Left forelimb (tissue), 1 donor: Measurements from ENCODE around the gene ZG16.
"Not testable (repeated sequence)": the region's sequence is repeated elsewhere in the genome, so short reads cannot be mapped to it uniquely, and the experiment has no call there.

ENCODE experiments used
- DNase-seq: peaks from one replicate; pipeline ENCODE4 v3.0.0-alpha.2; 2018; ENCODE audit warnings: low spot score

The ZG16 gene, protein sequence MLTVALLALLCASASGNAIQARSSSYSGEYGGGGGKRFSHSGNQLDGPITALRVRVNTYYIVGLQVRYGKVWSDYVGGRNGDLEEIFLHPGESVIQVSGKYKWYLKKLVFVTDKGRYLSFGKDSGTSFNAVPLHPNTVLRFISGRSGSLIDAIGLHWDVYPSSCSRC

DNA sequence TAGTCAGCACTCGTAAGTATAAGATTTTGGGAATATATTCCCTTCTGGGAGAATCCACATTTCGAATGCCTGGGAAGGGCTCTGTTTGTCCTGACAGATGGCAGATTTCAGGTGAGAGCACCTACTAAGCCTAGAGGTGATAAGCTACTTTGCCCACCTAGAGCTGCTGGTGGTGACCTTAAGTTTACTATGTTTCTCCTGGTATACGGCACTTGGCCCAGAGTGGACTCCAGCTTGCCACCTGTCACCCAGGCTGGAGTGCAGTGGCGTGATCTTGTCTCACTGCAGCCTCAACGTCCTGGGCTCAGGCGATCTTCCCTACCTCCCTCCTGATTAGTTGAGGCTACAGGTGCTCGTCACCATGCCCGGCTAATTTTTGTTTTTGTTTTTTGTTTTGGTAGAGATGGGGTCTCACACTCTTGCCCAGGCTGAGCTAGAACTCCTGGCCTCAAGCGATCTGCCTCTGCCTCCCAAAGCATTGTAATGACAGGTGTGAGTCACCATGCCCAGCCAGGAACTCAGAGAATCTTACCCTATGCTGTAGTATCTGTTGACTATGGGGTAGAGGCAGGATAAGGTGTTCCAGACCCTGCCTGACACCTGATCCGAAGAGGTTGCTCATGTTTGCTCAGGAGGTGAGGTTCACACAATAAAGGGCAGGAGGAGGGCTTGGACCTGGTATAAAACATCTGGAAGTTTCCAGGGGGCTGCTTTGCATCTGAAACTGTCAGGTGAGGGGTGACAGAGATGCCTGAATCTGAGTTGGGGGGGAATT, at the start of gene ZG16:
TSS of gene ZG16 (plus strand) at position 681 of the 775 bp plus-strand sequence. CDS start 1,011 bp downstream, outside the sequence.
- no peak for DNase-seq

GRCh38 chr16:29729116-29729521, 48.9 kb upstream of the ZG16 start:
- DNase-seq = no peak

- DNase-seq = no peak
These were observed 47.4 kb upstream of the ZG16 start for GRCh38 chr16:29730649-29731048.

GRCh38 chr16:29731768-29732601, 46.1 kb upstream of the ZG16 start:
- DNase-seq = not testable (repeated sequence)

GRCh38 chr16:29734786-29735185, 43.3 kb upstream of the ZG16 start:
- DNase-seq = no peak

- no peak for DNase-seq
These were observed 41.9 kb upstream of the ZG16 start for GRCh38 chr16:29736112-29736511.

GRCh38 chr16:29736764-29737163, 41.3 kb upstream of the ZG16 start:
- no peak for DNase-seq

DNA sequence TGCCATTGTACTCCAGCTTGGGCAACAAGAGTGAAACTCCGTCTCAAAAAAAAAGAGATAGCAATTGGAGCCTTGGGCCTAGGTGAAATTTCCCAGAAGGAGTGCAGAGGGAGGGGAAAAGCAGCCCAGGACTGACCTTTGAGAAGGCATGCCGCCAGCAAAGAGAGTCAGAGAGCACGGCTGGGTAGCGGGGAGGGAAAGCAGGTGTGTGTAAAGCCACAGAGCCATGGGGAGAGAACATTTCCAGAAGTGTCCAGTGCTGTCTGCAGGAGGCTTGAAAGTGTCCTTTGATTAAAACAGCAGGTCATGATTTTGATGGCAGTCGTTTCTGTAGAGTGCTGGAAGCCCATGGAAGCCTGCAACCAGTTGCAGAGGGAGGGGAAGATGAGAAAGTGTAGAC, 40.3 kb upstream of the ZG16 start:
- no peak for DNase-seq

DNA sequence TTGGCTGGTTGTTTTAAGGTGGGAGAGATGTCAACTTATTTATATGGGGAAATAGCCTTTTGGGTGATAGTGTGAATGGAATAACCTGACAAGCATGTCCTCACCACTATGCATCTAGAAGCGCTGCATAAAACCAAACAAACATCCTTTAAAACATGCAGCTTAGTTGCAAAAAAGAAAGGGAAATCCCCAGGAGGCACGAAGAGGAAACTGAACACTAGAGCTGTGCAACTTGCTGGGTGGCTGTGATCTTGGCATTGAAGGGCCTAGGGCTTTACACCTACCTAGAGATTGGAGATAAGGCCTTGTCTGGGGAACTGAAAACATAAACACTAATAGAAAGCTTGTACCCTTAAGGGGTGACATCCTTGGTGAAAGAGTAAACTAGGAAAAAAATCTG, 39.5 kb upstream of the ZG16 start:
- DNase-seq = no peak

DNA sequence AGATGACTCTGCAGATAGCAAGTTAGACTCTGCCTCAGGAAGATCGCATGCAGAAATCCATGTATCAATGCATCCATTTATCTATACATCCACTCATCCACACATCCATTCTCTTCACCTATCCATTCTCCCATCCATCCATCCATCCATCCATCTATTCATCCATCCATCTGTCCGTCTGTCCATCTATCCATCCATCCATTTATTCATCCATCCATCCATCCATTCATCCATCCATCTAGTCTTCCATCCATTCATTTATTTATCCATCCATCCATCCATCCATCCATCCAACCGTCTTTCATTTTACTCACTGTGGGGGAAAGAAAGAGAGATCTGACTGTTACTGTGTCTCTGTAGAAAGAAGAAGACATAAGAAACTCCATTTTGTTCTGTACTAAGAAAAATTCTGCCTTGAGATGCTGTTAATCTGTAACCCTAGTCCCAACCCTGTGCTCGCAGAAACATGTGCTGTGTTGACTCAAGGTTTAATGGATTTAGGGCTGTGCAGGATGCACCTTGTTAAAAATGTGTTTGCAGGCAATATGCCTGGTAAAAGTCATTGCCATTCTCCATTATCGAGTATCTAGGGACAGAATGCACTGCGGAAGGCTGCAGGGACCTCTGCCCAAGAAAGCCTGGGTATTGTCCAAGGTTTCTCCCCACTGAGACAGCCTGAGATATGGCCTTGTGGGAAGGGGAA, 38.0 kb upstream of the ZG16 start:
- DNase-seq = not testable (repeated sequence)

- not testable (repeated sequence) for DNase-seq
These were observed 37.4 kb upstream of the ZG16 start for GRCh38 chr16:29740630-29741015.

- no peak for DNase-seq
These were observed 35.3 kb upstream of the ZG16 start for GRCh38 chr16:29742683-29743275.

- no peak for DNase-seq
These were observed 34.6 kb upstream of the ZG16 start for GRCh38 chr16:29743475-29743826.

DNA sequence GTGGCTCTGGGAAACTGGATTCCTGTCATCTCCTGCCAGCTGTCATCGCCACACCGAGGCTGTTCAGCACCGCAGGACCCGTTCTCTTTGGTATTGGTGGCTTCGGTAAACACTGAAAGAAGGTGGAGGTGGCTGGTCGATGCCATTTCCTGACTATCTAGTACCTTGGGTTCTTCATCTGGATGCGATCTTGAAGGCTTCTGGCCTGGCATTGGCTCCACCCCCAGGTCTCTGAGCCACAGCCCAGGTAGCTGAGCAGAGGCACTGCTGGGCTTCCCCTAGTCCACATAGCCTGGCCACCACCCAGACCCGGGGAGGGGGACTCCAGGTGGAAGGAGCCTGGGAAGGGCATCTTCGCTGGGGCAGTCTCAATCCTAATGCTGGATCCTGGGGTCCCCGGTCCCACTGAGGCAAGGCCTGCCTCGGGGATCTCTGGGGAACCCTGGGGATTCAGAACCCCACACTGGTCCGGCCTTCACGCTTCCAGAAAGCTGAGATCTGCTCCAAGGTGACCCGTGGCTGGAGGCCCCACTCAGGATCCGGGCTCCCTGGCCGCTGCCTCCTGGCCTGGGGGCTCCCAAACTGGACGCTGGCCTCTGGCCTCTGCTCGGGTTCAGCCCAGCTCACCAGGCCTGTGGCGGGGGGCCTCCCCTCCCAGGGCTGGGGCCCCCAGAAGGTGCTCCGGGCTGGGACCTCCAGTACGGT, 34.1 kb upstream of the ZG16 start:
- no peak for DNase-seq

DNA sequence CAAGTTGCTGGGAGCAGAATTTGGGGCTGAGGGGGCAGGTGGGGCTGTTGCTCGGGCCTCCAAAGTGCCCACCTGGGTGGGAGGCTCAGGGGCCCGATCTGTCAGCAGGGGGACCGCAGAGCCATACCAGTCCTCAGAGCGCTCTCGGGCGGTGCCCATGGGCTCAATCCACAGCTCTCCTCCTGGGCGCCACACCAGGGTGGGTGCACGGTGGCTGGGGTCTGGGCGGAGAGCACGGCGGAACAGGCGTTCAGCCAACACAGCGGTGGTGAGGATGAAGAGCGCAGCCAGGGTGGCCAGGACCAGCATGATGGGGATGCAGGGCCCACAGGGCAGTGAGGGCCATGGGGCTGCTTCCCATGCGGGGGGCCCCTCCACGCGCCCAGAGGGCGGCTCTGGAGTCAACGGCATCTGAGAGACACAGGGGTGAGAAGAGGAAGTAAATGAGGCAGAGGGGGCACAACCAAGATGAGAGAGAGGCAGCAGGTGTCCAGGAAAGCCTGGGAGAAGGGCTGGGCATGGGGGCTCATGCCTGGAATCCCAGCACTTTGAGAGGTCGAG, 33.4 kb upstream of the ZG16 start:
- no peak for DNase-seq

- DNase-seq = no peak
These were observed 32.8 kb upstream of the ZG16 start for GRCh38 chr16:29745121-29745852.

DNA sequence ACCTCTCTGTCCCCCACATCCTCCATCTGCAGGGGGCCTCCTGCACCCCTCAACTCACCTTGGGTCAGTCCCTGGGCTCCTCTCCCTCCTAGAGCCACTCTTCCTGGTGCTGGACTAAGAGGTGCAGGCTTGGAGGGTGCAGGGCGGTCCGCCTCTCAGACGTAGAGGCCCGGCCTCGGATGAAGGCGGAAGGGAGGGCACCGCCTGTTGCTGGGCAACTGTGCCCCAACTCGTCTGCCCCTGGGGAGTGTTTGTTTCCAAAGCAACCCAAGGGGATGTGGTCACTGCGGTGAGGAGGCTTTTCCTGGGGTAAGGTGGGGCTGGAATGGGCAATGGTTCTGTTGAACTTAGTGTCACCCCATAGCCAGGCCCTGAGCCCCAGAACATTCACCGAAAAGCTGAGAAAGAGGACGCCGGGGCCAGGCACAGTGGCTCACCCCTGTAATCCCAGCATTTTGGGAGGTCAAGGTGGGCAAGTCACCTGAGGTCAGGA, 32.2 kb upstream of the ZG16 start, which contains the start of gene C16orf54:
TSS of gene C16orf54 (minus strand) at position 138 of the 493 bp plus-strand sequence. CDS start 1,039 bp downstream, outside the sequence.
- no peak for DNase-seq

DNA sequence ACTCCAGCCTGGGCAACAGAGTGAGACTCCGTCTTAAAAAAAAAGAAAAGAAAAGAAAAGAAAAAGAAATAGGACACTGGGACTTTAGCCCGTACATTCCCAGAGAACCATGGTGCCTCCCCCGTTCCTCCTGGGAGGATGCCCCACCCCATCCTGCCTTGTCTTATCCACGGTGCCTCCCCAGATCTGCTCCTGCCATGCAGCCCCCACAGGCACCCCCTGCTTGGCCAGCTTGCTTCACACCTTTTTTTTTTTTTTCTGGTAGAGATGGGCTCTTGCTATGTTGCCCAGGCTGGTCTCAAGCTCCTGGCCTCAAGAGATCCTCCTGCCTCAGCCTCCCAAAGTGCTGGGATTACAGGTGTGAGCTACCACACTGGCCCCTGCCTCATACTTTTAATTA, 31.5 kb upstream of the ZG16 start:
- not testable (repeated sequence) for DNase-seq

DNA sequence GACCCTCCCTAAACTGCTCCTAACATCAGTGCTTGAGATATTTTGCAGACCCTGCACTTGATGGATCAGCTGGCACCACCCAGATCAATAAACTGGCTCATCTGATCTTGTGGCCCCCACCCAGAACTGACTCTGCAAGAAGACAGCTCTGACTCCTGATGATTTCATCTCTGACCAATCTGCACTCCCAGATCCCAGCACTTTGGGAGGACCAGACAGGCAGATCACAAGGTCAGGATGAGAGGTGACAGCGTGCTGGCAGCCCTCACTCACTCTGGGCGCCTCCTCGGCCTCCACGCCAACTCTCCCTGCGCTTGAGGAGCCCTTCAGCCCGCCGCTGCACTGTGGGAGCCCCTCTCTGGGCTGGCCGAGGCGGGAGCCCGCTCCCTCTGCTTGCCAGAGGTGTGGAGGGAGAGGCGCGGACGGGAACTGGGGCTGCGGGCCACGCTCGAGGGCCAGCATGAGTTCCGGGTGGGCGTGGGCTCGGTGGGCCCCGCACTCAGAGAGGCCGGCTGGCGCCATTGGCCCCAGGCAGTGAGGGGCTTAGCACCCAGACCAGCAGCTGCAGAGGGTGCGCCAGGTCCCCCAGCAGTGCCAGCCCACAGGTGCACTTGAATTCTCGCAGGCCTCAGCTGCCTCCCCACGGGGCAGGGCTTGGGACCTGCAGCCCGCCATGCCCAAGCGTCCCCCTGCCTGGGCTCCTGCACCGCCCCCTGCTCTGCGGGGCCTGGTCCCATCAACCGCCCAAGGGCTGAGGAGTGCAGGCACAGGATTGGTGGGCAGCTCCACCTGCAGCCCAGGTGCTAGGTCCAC, 29.9 kb upstream of the ZG16 start:
- DNase-seq = no peak
